NAMALWA (cell line): ENCODE results near the gene CKAP4.
"Not testable (repeated sequence)": the region's sequence is repeated elsewhere in the genome, so short reads cannot be mapped to it uniquely, and the experiment has no call there.

Experiments
- DNase-seq: peaks from one replicate; pipeline ENCODE4 v3.0.0-alpha.2; 2015; ENCODE audit warnings: low spot score

CKAP4 gene

DNA sequence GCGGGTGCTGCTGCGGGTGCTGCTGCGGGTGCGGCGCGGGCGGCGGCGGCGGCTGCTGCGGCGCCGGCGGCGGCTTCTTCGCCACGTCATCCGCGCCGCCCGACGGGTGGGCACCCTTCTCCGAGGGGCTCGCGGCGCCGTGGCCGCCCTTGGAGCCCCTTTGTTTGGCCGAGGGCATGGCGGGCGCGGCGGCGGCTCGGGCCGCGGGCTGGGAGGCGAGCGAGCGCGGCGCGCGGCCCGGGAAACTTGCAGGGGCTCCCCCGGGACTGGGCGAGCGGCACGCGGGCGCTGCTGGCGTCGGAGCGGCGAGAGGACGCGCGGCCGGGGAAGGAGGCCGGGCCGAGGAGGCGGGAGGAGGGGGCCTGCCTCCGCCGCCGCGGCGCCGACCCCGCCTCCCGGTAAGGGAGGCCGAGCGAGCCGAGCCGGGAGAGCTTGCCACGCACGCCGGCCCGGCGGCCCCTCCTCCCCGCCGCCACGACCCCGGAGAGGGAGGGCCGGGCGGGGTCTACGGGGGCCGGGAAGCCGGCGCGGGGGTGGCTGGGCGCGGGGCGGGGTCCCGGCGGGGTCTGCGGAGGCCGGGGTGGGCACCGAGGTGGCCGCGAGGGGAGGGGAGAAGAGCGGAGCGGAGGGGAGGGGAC is at the start of gene CKAP4:
TSS of gene CKAP4 (minus strand) at position 347 of the 638 bp plus-strand sequence. CDS start at position 178, 169 bp downstream.
- peak; percentile 48 for DNase-seq

DNA sequence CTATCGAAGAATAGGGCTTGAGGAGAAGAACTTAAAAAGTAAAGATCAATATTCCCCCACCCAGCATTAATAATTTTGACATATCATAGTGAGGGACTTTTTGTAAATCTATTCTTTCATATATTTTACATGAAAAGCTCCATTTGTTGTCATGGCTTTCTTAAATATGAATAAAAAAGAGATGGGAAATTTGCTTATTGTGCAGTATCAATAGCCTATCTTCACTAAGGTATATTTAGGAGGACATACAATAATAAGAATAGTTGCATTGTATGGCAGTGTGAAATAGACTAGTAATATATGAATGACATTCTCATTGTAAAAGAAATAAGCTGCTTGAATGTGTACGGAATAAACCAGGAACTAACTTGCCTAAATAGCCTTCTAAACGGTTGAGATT is 49.3 kb upstream of the CKAP4 start:
- no peak for DNase-seq

DNA sequence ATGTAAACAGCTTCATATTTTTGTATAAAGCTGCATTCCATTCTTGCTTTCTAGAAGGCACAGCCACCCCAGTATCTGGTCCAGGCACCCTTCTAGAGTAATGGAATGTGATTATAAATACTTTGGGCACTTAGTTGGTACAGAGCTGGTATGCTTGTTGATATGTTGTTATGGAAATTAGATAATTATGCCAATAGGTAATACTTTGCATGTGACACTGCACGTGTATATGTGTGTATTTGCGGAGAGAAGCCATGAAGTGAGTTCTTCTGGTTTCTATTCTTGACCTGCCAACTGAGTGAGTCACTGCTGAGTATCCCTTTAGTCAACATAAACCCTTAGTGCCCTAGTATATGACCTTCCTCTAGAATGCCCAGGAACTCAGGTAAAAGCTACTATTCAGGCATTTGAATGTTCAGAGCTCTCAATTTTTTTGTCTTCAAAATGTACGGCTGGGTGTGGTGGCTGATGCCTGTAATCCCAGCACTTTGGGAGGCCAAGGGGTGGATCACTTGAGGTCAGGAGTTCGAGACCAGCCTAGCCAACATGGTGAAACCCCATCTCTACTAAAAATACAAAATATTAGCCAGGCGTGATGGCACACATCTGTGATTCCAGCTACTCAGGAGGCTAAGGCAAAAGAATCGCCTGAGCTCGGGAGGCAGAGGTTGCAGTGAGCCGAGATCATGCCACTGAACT is 48.5 kb upstream of the CKAP4 start:
- no peak for DNase-seq

GRCh38 chr12:106292339-106292738 is 44.5 kb upstream of the CKAP4 start:
- DNase-seq, result no peak

GRCh38 chr12:106291342-106291741 is 43.5 kb upstream of the CKAP4 start:
- DNase-seq, result no peak

- DNase-seq, result no peak
Observed at GRCh38 chr12:106290666-106291065, 42.8 kb upstream of the CKAP4 start.

- DNase-seq, result no peak
Observed at GRCh38 chr12:106289196-106289681, 41.4 kb upstream of the CKAP4 start.

DNA sequence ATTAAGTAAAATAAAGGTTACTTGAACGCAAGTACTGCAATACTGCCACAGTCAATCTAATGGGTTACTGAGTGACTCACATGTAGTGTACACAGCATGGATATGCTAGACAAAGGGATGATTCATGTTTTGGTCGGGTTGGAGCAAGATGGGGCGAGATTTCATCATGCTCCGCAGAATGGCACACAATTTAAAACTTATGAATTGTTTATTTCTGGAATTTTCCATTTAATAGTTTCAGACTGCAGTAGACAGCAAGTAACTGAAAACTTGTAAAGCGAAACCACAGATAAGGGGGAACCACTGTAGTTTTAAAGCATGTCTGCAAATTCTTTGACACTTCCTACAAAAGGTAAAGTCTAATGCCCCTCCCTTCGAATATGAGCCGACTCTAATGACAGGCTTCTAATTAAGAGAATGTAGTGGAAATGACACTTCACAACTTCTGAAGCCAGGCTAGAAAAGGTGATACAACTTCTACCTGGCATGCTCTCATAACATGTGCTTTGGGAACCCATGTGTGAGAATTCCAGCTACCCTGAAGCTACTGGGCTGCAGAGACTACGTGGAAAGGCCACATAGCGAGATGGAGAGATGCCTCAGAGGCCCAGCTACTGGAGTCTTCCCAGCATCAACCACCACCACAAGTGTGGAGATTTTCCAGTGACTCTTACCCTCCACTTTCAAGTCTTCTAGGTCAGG is 40.8 kb upstream of the CKAP4 start:
- no peak for DNase-seq

DNA sequence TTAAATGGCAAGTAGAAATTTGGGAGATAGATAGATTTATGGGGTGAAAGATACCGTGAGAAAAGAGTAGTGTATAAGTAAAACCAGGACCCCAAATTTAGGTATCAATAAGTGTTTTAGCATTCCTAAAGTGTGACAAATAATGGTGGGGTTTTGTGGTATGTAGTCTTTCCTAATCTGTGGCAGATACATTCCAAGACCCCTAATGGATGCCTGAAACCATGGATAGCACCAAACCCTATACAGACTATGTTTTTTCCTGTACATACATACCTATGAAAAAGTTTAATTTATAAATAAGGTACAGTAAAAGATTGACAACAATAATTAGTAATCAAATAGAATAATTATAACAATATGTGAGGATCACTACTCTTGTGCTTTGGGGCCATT is 40.3 kb upstream of the CKAP4 start:
- DNase-seq, result no peak

GRCh38 chr12:106287364-106287763 is 39.5 kb upstream of the CKAP4 start:
- DNase-seq, result no peak

DNA sequence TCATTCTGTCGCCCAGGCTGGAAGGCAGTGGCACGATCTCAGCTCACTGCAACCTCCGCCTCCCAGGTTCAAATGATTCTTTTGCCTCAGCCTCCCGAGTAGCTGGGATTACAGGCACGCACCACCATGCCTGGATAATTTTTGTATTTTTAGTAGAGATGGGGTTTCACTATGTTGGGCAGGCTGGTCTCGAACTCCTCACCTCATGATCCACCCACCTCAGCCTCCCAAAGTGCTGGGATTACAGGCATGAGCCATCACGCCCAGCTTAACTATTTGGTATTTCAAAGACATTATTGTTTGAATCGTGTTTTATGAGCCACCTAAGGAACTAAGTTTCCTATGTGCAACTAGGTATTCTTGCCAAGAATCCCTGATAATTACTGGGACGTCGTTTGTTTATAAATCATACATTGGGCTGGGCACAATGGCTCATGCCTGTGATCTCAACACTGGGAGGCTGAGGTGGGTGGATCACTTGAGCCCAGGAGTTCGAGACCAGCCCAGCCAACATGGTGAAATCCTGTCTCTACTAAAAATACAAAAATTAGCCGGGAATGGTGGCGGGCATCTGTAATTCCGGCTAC is 38.8 kb upstream of the CKAP4 start:
- not testable (repeated sequence) for DNase-seq

- peak; percentile 24 for DNase-seq
Observed at GRCh38 chr12:106285982-106286381, 38.2 kb upstream of the CKAP4 start.

- DNase-seq, result no peak
Observed at GRCh38 chr12:106284358-106285105, 36.7 kb upstream of the CKAP4 start.

GRCh38 chr12:106282457-106283097 is 34.8 kb upstream of the CKAP4 start:
- peak; percentile 78 for DNase-seq

DNA sequence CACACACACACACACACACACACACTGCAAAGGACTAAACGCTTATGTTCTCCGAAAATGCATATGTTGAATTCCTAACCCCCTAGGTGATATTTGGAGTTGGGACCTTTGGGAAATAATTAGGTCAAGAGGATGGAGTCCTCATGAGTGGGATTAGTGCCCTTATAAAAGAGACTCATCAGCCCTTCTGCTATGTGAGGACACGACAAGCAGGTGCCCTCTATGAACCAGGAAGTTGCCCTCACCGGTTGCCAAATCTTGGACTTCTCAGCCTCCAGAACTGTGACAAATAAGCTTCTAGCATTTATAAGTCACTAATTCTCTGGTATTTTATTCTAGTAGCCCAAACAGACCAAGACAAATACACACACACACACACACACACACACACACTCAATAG is 34.0 kb upstream of the CKAP4 start:
- DNase-seq, result no peak

- no peak for DNase-seq
Observed at GRCh38 chr12:106281056-106281782, 33.4 kb upstream of the CKAP4 start.

DNA sequence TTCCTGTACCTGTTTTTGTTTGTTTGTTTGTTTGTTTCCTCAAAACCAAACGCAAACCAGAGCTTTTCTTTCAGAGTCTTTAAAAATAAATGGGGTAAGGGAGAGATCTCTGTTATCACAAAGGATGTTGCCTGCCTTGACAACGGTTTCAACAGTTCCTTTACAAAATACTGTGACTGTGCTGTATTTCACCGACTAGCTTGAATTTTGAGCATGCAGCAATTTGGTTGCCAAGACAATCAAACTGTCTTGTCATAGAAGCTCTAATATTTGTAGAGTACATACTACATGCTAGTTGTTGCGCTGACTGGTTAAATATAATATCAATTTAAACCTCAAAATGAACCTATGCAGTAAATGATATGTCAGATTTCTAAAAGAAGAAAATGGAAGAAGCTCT is 32.3 kb upstream of the CKAP4 start:
- no peak for DNase-seq

- no peak for DNase-seq
Observed at GRCh38 chr12:106276032-106276740, 28.4 kb upstream of the CKAP4 start.

DNA sequence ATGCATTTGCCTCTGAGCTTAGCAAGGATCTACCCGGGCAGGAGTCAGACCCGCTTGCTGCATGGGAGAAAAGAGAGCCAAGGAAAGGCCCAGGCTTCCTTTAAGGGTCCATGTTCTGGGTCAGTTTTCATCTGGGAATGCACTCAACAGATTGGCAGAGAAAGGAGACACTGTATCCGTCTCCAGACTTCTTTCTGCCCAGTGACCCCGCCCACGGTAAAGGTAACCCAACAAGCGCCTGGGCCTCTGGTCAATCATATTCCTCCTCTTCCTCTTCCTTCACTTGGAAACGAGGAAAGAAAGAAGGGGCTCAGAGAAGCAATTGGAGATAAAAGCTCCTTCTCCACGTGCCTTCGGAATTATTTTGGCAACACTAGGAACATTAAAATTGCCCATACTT is 27.6 kb upstream of the CKAP4 start:
- DNase-seq, result no peak

DNA sequence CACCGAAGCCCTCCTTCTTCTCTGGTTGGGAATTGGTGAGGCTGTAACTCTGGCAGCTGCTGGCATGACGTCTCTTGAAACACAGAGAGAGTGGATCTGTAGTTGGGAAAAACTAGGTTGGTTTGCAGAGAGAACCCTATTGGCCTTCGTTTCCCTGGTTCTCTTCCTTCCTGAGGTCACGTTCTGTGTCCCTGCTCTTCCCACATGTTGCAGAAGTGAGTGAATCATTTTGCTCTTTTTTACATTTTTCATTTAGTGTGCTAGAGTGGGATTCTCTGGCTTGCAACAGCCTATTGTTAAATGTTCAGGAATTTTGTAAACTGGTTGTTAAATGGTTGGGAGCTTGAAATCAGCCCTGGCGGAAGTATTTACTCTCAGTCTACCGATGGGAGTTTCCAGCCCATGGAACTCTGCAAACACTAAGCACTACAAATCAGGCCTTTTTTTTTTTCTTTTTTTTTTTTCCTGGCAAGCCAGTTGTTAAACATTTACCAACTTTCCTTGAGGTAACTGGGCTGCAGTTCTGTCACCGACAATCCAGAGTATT is 26.8 kb upstream of the CKAP4 start:
- no peak for DNase-seq
